Peyer's patch (tissue), 4 donors: ENCODE measurements around the gene SMYD3.

Experiments used
- CTCF ChIP-seq, 6 experiments: fragments of 450-650 bp in 4 of 6; fragments of 200-600 bp in 2 of 6; sonication (generic) in 1 of 6; IDR thresholded peaks; one replicate each; pipeline ENCODE4 v1.5.1; 2017 to 2019; ENCODE audit warnings: antibody characterized with exemption in 6 of 6, mild to moderate bottlenecking in 3 of 6, moderate library complexity in 1 of 6
- POLR2A ChIP-seq, 2 donors: fragments of 450-650 bp; IDR thresholded peaks; one replicate each; pipeline ENCODE4 v1.5.1; 2017; ENCODE audit warnings: antibody characterized with exemption in 2 of 2, mild to moderate bottlenecking in 2 of 2, moderate library complexity in 2 of 2

GRCh38 chr1:246032984-246033383, 474.1 kb downstream of the SMYD3 start:
- TF ChIP-seq CTCF (IDR thresholded peaks at IDR 0.05) (no peak), POLR2A (IDR thresholded peaks at IDR 0.05) (no peak)
